Measurements from ENCODE around the gene ATG2A.

DNA sequence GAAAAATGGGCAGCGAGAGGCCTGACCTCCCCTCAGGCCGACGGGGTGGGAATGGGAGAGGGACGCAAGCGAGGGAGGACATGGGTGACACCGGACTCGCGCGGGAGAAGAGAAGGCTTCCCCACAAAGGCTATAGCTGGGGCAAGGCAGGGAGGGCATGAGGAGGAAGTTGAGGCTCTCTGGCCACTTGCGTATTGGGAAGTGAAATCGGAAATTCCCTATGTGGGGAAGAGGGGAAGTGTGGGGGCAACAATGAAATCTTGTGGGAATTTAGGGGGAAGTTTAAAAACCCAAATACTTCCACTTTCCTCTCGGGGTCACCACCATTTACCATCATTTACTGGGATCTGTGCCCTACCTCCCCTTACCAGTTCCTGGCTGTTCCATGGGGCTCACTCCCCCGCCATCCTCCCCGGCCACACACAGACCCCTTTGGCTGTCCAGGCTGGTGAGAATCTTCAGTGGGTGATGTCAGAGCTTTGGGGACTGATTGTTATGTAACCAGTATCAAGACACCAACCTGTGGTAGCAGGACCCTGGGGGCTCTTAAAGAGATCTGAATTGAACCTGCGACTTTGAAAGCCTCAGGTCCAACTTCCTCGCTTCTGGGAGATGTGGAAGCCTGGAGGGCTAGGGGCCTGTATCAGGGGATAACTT, 37.6 kb downstream of the ATG2A start:
- TF ChIP-seq CTCF (optimal IDR thresholded peaks at IDR 0.05 in 1 of 3, IDR thresholded peaks at IDR 0.05 in 1 of 3, conservative IDR thresholded peaks at IDR 0.05 in 1 of 3; ENCODE audit: extremely low read depth in 1 of 3, insufficient read depth in 2 of 3, low read length in 3 of 3) (no peak), EZH2 (IDR thresholded peaks at IDR 0.05; ENCODE audit: low read length) (no peak)

All from keratinocyte (primary cell).